GM21529 (cell line): Measurements from ENCODE around the gene CXorf65.

Experiments
- ATAC-seq: cut with Tn5 transposase; IDR thresholded peaks from one replicate; pipeline ENCODE4 v1.9.1; 2021; ENCODE audit not compliant: unreplicated experiment

The CXorf65 gene

DNA sequence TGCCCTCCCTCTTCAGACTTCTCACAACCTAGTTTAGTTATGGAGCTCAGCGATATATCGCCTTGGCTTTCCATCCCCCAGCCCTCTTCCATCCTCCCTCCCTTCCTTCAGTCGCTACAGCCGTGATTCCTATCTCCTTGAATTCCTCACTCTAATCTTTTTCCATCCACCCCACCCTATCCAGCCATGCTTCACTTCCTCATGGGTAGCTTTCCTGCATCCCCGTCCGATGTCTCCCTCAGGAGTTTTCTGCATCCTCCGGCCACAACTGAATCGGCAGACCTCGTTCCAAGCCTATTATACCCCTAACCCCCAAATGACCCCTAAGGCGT lies 38.9 kb downstream of the CXorf65 start:
- ATAC-seq, result no peak

DNA sequence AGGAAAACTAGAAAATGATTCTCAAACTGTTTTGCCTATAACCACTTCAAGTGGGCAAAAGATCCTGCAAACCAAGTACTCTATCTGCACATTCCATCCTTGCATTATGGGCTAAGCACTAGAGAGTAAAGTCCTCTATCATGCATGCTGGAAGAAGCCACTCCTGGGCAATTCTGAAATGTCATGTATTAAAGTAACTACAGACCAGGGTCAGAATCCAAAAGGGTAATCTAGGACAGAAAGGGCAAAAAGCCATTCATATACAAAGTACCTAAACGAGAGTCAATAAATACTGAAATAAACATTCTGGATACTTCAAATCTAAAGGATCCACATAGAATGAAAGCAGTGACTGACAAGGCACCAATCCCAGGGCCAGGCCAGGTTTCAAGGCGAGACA lies 39.5 kb downstream of the CXorf65 start:
- ATAC-seq, result no peak

- no peak for ATAC-seq
Measured at GRCh38 chrX:71060127-71060526, 46.4 kb downstream of the CXorf65 start.

DNA sequence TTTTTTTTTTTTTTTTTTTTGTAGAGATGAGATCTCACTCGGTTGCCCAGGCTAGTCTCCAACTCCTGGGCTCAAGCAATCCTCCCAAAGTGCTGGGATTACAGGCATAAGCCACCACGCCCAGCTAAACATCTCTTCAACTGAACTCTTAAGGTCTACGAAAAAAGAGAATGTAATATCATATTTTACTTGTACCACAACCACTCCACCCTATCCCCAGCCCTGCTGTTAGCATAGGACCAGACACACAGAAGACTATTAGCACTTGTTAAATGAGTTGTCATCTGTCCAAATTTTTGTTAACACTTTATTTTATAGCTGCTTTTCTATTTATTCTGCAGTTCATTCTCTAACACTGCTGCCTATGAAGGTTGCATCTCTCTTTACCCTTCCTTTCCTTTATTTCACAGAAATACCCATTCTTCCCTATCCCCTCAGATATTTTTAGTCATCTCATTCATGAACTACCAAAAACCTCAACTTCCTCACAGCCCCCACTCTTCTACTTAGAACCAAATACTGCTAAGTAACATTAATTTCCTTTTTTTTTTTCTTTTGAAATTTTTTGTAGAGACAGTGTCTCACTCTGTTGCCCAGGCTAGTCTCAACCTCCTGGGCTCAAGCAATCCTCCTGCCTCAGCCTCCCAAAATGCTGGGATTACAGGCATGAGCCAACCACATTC lies 48.6 kb downstream of the CXorf65 start:
- no peak for ATAC-seq

- no peak for ATAC-seq
Measured at GRCh38 chrX:71056867-71057266, 49.7 kb downstream of the CXorf65 start.
